H1 (cell line): Measurements from ENCODE around the gene CDK9. TPM values are rescaled to one million over a fixed set of nuclear protein-coding genes. Genes with fewer than 3 reads are reported as not detected.
"Not testable (repeated sequence)": the region's sequence is repeated elsewhere in the genome, so short reads cannot be mapped to it uniquely, and the experiment has no call there.

ENCODE experiments used
- CTCF ChIA-PET: fragments of 300-600 bp; sonication (Branson Sonifier 250); formaldehyde crosslinking; loops from one replicate; lab custom pipeline; 2021; ENCODE audit not compliant: partially characterized antibody; lab: Charles Lee
- POLR2A ChIA-PET: fragments of 300-600 bp; sonication (Branson Sonifier 250); formaldehyde crosslinking; loops from one replicate; lab custom pipeline; 2021; ENCODE audit warnings: inconsistent platforms; ENCODE audit not compliant: partially characterized antibody; lab: Charles Lee
- DNase-seq, 2 experiments: peaks; one replicate each; pipeline versions ENCODE4 v3.0.0 to v3.0.0-alpha.2; 2010 to 2022; ENCODE audit warnings: low spot score in 2 of 2, low read depth in 1 of 2, mixed read lengths in 1 of 2
- FAIRE-seq: peaks from 2 replicates; lab custom pipeline; 2011; peaks lifted over from hg19 to GRCh38; lab: Jason Lieb, UNC
- H2AFZ ChIP-seq: 2 replicates; pipeline ENCODE4 v1.8.1; 2012; ENCODE audit warnings: low read length, inconsistent platforms
- H2AK5ac ChIP-seq: 2 replicates; pipeline ENCODE4 v1.6.1; 2013; ENCODE audit warnings: low read depth, low read length
- H2BK120ac ChIP-seq: replicated peaks from 2 replicates; pipeline ENCODE3; 2013; ENCODE audit warnings: low read depth, low read length, inconsistent platforms
- H2BK12ac ChIP-seq: 2 replicates; pipeline ENCODE4 v1.6.1; 2013; ENCODE audit warnings: low read depth, low read length
- H2BK15ac ChIP-seq: 2 replicates; pipeline ENCODE4 v1.6.1; 2013; ENCODE audit warnings: low read length
- H2BK20ac ChIP-seq: 2 replicates; pipeline ENCODE4 v1.6.1; 2013; ENCODE audit warnings: low read length
- H2BK5ac ChIP-seq: 2 replicates; pipeline ENCODE4 v1.6.1; 2013; ENCODE audit warnings: low read depth, low read length
- H3K14ac ChIP-seq: 2 replicates; pipeline ENCODE4 v1.6.1; 2013; ENCODE audit warnings: inconsistent platforms; ENCODE audit not compliant: insufficient read length
- H3K18ac ChIP-seq: 2 replicates; pipeline ENCODE4 v1.6.1; 2013; ENCODE audit warnings: low read length; ENCODE audit errors: extremely low read depth
- H3K23ac ChIP-seq: 2 replicates; pipeline ENCODE4 v1.6.1; 2013; ENCODE audit warnings: inconsistent platforms; ENCODE audit not compliant: insufficient read length
- H3K23me2 ChIP-seq: 2 replicates; pipeline ENCODE4 v1.6.1; 2013; ENCODE audit warnings: low read depth, low read length
- H3K27ac ChIP-seq: 2 replicates; pipeline ENCODE4 v1.6.1; 2011; ENCODE audit warnings: low read depth, low read length, inconsistent platforms
- H3K27me3 ChIP-seq, 4 experiments: replicated peaks in 1 of 4; 1 replicate in 1 of 4; 2 replicates in 3 of 4; pipeline versions ENCODE4 v1.6.1 to v1.8.1; 2011 to 2013; ENCODE audit warnings: low read length in 3 of 4, mild to moderate bottlenecking in 3 of 4, inconsistent platforms in 2 of 4, mixed read lengths in 2 of 4, moderate library complexity in 1 of 4; ENCODE audit not compliant: control insufficient read depth in 3 of 4, insufficient read depth in 3 of 4; ENCODE audit errors: extremely low read depth in 1 of 4
- H3K36me3 ChIP-seq, 4 experiments: 2 replicates each; pipeline versions ENCODE4 v1.6.1 to v1.8.1; 2011 to 2013; ENCODE audit warnings: mild to moderate bottlenecking in 4 of 4, low read length in 3 of 4, moderate library complexity in 2 of 4, control low read depth in 1 of 4, inconsistent platforms in 1 of 4; ENCODE audit not compliant: insufficient read depth in 4 of 4, control insufficient read depth in 2 of 4
- H3K4ac ChIP-seq: replicated peaks from 2 replicates; pipeline ENCODE3; 2013; ENCODE audit warnings: low read length, low read depth, mixed read lengths, inconsistent platforms; ENCODE audit not compliant: insufficient read length
- H3K4me1 ChIP-seq, 4 experiments: replicated peaks in 1 of 4; 1 replicate in 1 of 4; 2 replicates in 3 of 4; pipeline versions ENCODE4 v1.6.1 to v1.8.1; 2011 to 2013; ENCODE audit warnings: low read length in 3 of 4, inconsistent platforms in 2 of 4, mixed read lengths in 1 of 4; ENCODE audit not compliant: insufficient read depth in 4 of 4, control insufficient read depth in 3 of 4
- H3K4me2 ChIP-seq, 2 experiments: 2 replicates each; pipeline versions ENCODE4 v1.6.1 to v1.8.1; 2011 to 2013; ENCODE audit warnings: low read depth in 2 of 2, low read length in 2 of 2, control low read depth in 1 of 2, inconsistent platforms in 1 of 2, mild to moderate bottlenecking in 1 of 2; ENCODE audit not compliant: insufficient read depth in 1 of 2
- H3K4me3 ChIP-seq, 4 experiments: fragments of 200-600, 300-600 bp in 1 of 4; sonication (generic), shearing (Covaris generic), sonication (Bioruptor Twin) in 1 of 4; 2 replicates each; pipeline versions ENCODE4 v1.5.1 to v1.8.1; 2011 to 2016; ENCODE audit warnings: low read length in 4 of 4, low read depth in 3 of 4, control low read depth in 2 of 4, inconsistent platforms in 2 of 4, mild to moderate bottlenecking in 2 of 4, mixed read lengths in 1 of 4, moderate library complexity in 1 of 4; ENCODE audit not compliant: insufficient read depth in 2 of 4; ENCODE audit errors: extremely low read depth in 1 of 4
- H3K56ac ChIP-seq: replicated peaks from 2 replicates; pipeline ENCODE3; 2013; ENCODE audit warnings: low read depth, mild to moderate bottlenecking, mixed read lengths, low read length, inconsistent platforms; ENCODE audit not compliant: insufficient read length
- H3K79me1 ChIP-seq: 2 replicates; pipeline ENCODE4 v1.6.1; 2013; ENCODE audit warnings: low read depth, low read length, control low read depth
- H3K79me2 ChIP-seq, 2 experiments: 2 replicates each; pipeline versions ENCODE4 v1.6.1 to v1.8.1; 2012 to 2013; ENCODE audit warnings: low read length in 2 of 2, mild to moderate bottlenecking in 2 of 2, inconsistent platforms in 1 of 2; ENCODE audit not compliant: insufficient read depth in 2 of 2, control insufficient read depth in 1 of 2
- H3K9ac ChIP-seq, 4 experiments: replicated peaks in 1 of 4; 1 replicate in 1 of 4; 2 replicates in 3 of 4; pipeline versions ENCODE4 v1.6.1 to v1.8.1; 2011 to 2013; ENCODE audit warnings: low read depth in 3 of 4, low read length in 3 of 4, control low read depth in 2 of 4, mild to moderate bottlenecking in 2 of 4, moderate library complexity in 2 of 4, inconsistent platforms in 1 of 4; ENCODE audit errors: extremely low read depth in 1 of 4
- H3K9me3 ChIP-seq, 2 experiments: 2 replicates each; pipeline versions ENCODE4 v1.6.1 to v1.8.1; 2012 to 2013; ENCODE audit warnings: mild to moderate bottlenecking in 2 of 2, moderate library complexity in 2 of 2, control low read depth in 1 of 2, inconsistent platforms in 1 of 2, low read depth in 1 of 2, low read length in 1 of 2, mixed read lengths in 1 of 2; ENCODE audit not compliant: insufficient read depth in 2 of 2
- H4K20me1 ChIP-seq, 2 experiments: replicated peaks in 1 of 2; 2 replicates each; pipeline versions ENCODE3 to v1.8.1; 2011 to 2013; ENCODE audit warnings: inconsistent platforms in 2 of 2, low read length in 2 of 2, mild to moderate bottlenecking in 1 of 2; ENCODE audit not compliant: insufficient read depth in 2 of 2, control insufficient read depth in 1 of 2
- H4K5ac ChIP-seq: 2 replicates; pipeline ENCODE4 v1.6.1; 2013; ENCODE audit warnings: low read length, low read depth, mixed read lengths, inconsistent platforms; ENCODE audit not compliant: insufficient read length
- H4K8ac ChIP-seq: 2 replicates; pipeline ENCODE4 v1.8.0; 2013; ENCODE audit warnings: mild to moderate bottlenecking, moderate library complexity, low read length, inconsistent platforms; ENCODE audit not compliant: insufficient read depth; ENCODE audit errors: extremely low read depth
- H4K91ac ChIP-seq: replicated peaks from 2 replicates; pipeline ENCODE3; 2013; ENCODE audit warnings: low read length, mixed read lengths, inconsistent platforms; ENCODE audit not compliant: insufficient read length
- WGBS, 2 experiments: shearing (Covaris generic) in 1 of 2; methylation state at CpG; one replicate each; pipeline versions ENCODE4 v1.1.6 to v1.1.7; 2013 to 2015; ENCODE audit warnings: low lambda C conversion rate in 2 of 2, mixed read lengths in 2 of 2, inconsistent platforms in 1 of 2, low coverage in 1 of 2, missing lambda C conversion rate in 1 of 2; ENCODE audit not compliant: insufficient replicate concordance in 2 of 2, insufficient coverage in 1 of 2, insufficient read length in 1 of 2; ENCODE audit errors: extremely low coverage in 1 of 2, missing lambda C conversion rate in 1 of 2; 5-methylcytosine and 5-hydroxymethylcytosine counted together
- polyA plus RNA-seq, 7 experiments: library from polyadenylated mRNA; depleted of rRNA in 3 of 7; stranded (reverse) in 5 of 7; unstranded in 2 of 7; fragments of >200 nt in 5 of 7; fragments of 200-250 nt in 2 of 7; gene quantifications; 1 replicate in 5 of 7; 2 replicates in 1 of 7; 4 replicates in 1 of 7; pipeline versions ENCODE4 v1.2.1 to v1.2.3, GENCODE V29; 2011 to 2013; ENCODE audit warnings: missing spikeins in 2 of 7, mixed read lengths in 2 of 7
- total RNA-seq: library from RNA; stranded (reverse); fragmentation: NEBNext Ultra II Directional; extraction: Animal tissue kit (Norgen Biotek cat#: 25700); gene quantifications from 2 replicates; pipeline ENCODE4 v1.2.1, GENCODE V29; 2021

CDK9 gene
- total and polyA plus RNA-seq, 2 of the 8 experiments (the other 6 are each of a cell fraction or from before 2014, with no cell fraction given): 69.1 to 87.5 TPM

DNA sequence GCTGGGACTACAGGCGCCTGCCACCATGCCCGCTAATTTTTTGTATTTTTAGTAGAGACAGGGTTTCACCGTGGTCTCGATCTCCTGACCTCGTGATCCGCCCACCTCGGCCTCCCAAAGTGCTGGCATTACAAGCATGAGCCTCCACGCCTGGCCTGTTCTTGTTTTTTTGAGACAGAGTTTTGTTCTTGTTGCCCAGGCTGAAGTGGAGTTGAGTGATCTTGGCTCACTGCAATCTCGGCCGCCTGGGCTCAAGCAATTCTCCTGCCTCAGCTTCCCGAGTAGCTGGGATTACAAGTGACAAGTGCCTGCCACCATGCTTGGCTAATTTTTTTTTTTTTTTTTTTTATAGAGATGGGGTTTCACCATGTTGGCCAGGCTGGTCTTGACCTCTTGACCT is 29.1 kb upstream of the CDK9 start:
- not testable (repeated sequence) for DNase-seq, H2AFZ ChIP-seq, H3K18ac ChIP-seq, H3K27ac ChIP-seq, FAIRE-seq, H3K79me2 ChIP-seq, H2BK120ac ChIP-seq, H2BK5ac ChIP-seq, H3K4me1 ChIP-seq, H3K9me3 ChIP-seq, H3K79me1 ChIP-seq, H2BK15ac ChIP-seq, H2BK20ac ChIP-seq, H3K4me3 ChIP-seq, H3K23ac ChIP-seq, H3K4ac ChIP-seq, H2BK12ac ChIP-seq, H3K4me2 ChIP-seq, H4K8ac ChIP-seq, H3K9ac ChIP-seq, H4K5ac ChIP-seq, H3K36me3 ChIP-seq, H3K56ac ChIP-seq, H4K91ac ChIP-seq, H3K14ac ChIP-seq, H2AK5ac ChIP-seq
- ChIA-PET CTCF (interaction anchor here (0.6 to 3.5 kb wide), 7 partner anchors 9 to 1304 kb away, joined by 3 to 18 read pairs (median 4); partner anchors contain the start of gene SH2D3C), POLR2A (interaction anchor here (1.3 kb wide), 1 partner anchor 32 kb away, joined by 4 read pairs; no protein-coding TSS in a partner anchor)
- 82% methylated on average over 11 of the region's 11 CpGs; no CpG with 5 or more reads in 1 of the 2 experiments for WGBS, 2 experiments
- peaks cover 3 to 16% of the 10 kb centered on the region in 2 experiments for H4K20me1 ChIP-seq
- peaks cover 0 to 16% (median 8%) of the 10 kb centered on the region in 4 experiments; a peak in 6 of 7 replicates for H3K27me3 ChIP-seq
- peaks cover 13% of the 10 kb centered on the region; the same call in 1 of the 2 replicates for H3K23me2 ChIP-seq
